HG03280 (cell line): Measurements from ENCODE around the gene CACNA1C.

Source experiments
- ATAC-seq: cut with Tn5 transposase; IDR thresholded peaks from one replicate; pipeline ENCODE4 v1.9.1; 2021; ENCODE audit warnings: mild to moderate bottlenecking, moderate library complexity; ENCODE audit not compliant: unreplicated experiment

CACNA1C gene

GRCh38 chr12:2376908-2377657, 324.3 kb downstream of the CACNA1C start:
- ATAC-seq = no peak

DNA sequence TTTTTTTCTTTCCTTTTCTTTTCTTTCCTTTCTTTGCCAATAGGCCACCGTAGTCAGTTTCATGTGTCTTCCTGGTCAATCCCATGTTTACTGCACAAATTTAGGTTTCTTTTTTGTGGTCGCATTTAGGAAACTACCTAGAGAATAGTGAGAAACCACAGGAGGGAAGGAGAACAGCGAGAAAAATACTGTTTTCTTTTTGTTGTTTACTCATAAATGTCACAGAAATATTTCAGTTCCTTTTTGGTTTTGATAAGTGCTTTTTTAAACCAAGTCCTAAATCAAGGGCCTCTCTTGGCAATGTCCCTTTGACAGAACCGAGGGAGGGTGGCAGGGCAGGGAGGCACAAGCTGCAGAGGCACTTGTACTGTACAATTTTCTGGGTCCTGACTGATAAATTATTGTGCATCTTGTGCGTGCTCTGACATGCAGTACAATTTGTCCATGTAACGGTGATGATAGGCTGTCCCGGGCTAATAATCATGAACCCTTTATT, 326.1 kb downstream of the CACNA1C start:
- no peak for ATAC-seq

GRCh38 chr12:2380946-2381345, 328.2 kb downstream of the CACNA1C start:
- ATAC-seq = no peak

GRCh38 chr12:2382370-2383155, 329.8 kb downstream of the CACNA1C start:
- ATAC-seq = no peak

- ATAC-seq = no peak
Measured at GRCh38 chr12:2383325-2384028, 330.7 kb downstream of the CACNA1C start.

DNA sequence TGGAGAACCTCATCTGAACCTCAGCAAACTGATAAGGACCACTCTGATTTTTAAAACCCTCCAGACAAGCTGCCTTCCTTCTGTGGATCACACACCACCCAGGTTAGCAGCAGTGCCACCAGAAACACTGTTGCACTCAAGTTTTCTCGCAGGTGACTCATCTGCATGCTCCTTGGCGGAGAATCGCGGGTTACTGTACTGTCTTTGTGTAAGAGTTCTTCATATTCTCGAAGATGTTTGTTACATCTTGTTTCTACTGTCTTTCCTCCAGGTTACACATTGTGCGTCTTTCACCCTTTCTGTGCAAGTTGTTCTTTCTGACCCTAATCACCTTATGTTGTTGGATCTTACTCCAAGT, 331.2 kb downstream of the CACNA1C start:
- no peak for ATAC-seq

GRCh38 chr12:2384533-2385351, 332.0 kb downstream of the CACNA1C start:
- no peak for ATAC-seq

- ATAC-seq = no peak
Measured at GRCh38 chr12:2385529-2385928, 332.7 kb downstream of the CACNA1C start.

DNA sequence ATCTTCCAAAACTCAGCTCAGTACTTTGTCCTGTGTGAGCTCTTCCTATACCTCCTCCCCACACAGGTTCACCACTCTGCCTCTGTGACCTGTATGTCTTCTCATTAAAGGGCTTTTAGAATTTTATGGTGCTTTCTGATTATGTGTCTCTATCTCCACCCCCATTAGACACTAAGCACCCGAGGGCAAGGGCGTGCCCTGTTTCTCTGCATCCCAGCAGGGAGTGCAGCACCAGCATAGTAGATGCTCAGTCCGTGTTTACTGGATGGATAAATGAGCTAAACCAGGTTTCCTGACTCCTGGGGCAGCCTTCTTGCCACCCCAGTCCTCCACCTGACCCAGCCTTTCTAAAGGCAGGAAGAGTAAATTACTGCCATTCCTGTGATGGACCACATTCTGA, 333.8 kb downstream of the CACNA1C start:
- ATAC-seq = no peak

DNA sequence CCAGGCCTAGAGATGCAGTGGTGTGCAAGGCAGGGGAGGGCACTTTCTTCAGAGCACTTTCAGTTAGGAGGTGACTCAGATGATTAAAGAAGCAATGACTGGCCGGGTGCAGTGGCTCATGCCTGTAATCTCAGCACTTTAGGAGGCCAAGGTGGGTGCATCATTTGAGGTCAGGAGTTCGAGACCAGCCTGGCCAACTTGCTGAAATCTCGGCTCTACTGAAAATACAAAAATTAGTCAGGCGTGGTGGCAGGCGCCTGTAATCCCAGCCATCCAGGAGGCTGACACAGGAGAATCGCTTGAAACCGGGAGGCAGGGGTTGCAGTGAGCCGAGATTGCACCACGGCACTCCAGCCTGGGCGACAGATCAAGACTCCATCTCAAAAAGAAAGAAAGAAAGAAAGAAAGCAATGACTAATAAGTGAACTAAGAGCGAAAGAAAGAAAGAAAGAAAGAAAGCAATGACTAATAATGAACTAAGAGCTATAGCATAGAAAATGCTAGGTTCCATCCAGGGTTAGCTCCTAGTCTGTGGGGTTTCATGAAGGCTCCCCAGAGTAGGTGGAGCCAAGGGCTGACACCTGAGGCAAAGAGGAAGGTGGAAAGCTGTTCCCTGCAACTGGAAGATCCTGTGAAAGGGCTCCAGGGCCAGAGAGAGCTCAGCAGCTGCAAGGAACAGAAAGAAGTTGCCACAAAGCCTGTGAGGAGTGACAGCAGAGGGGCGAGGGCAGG, 334.5 kb downstream of the CACNA1C start:
- peak; percentile 64 for ATAC-seq

DNA sequence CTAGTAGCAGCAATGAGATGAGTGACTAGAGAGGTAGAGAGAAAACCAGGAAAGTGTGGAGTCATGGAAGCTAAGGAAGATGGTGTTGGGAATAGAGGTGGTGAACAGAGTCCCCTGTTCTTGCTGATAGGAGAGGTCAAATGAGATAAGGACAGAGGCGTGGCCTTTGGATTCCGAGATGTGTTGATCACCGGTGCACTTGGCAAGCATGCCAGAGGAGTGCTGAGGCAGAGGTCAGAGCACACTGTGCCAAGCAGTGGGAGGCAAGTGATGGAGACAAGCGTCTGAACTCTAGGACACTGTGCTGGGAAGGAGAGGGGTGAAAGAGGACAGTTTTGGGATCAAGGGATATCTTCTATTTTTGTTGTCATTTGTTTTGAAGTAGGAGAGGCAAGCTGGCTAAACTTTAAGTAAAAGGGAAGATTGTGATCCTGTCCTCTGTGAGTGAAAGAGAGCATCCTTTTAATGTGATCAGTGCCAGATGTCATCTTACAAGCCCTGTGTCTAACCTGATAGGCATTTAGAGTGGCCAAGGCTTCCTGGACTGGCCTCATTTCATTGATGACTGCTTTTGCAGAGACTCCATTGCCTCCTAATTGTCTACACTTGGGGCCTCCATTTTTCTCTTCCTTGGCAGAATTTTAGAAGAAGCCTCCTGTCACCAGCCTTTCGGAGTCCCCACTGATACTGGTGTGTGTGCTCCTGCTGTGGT, 336.4 kb downstream of the CACNA1C start:
- no peak for ATAC-seq

DNA sequence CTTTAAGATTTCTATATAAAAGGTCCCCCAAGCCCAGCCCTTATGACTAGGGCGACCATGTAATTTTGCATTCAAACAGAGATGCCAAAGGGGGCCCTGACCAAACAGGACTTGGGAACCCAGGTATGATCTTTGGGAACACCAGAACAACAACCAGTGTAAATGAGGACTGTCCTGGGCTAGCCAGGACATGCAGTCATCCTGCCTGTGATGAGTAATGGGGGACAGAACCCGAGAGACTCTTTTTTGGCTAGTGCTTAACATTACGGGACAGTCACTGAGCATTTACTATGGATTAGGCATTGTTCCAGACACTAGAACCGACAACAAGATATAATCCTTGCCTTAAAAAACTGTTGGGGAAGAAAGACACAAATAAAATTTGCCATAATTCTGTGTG, 337.3 kb downstream of the CACNA1C start:
- ATAC-seq = no peak

- ATAC-seq = no peak
Measured at GRCh38 chr12:2390850-2391390, 338.1 kb downstream of the CACNA1C start.

- ATAC-seq = no peak
Measured at GRCh38 chr12:2391740-2392331, 339.0 kb downstream of the CACNA1C start.

- ATAC-seq = no peak
Measured at GRCh38 chr12:2393016-2393415, 340.2 kb downstream of the CACNA1C start.

GRCh38 chr12:2393996-2394395, 341.2 kb downstream of the CACNA1C start:
- no peak for ATAC-seq

DNA sequence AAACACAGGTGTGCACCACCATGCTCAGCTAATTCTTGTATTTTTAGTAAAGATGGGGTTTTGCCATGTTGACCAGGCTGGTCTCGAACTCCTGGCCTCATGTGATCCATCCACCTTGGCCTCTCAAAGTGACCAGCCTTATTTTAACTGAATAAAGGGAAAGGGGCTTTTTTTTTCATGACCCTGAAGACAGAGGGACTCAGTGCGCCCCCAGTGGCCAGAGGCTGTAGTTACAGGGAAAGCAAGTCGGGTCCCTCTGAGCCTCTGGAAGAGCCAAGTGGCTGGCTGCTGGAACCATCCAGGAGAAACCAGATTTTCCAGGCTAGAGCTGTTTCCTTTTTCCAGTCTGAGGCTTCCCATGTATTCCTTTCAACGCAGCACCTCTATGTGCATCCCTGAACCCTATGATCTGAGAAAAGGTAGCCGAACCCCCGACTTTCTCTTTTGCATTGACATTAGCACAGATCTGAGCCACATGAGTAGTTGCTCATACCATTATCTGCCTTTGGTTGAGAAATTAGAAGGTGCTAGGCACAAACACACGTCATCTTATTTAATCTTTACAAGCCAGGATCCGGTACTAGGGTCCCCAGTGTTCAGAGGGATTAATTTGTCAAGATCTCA, 342.7 kb downstream of the CACNA1C start:
- no peak for ATAC-seq

GRCh38 chr12:2396448-2396871, 343.7 kb downstream of the CACNA1C start:
- no peak for ATAC-seq
